ENCODE measurements around the gene TSFM.
A peak's percentile ranks its signal among the peaks of the same experiment; 100 is the strongest.

TSFM gene

DNA sequence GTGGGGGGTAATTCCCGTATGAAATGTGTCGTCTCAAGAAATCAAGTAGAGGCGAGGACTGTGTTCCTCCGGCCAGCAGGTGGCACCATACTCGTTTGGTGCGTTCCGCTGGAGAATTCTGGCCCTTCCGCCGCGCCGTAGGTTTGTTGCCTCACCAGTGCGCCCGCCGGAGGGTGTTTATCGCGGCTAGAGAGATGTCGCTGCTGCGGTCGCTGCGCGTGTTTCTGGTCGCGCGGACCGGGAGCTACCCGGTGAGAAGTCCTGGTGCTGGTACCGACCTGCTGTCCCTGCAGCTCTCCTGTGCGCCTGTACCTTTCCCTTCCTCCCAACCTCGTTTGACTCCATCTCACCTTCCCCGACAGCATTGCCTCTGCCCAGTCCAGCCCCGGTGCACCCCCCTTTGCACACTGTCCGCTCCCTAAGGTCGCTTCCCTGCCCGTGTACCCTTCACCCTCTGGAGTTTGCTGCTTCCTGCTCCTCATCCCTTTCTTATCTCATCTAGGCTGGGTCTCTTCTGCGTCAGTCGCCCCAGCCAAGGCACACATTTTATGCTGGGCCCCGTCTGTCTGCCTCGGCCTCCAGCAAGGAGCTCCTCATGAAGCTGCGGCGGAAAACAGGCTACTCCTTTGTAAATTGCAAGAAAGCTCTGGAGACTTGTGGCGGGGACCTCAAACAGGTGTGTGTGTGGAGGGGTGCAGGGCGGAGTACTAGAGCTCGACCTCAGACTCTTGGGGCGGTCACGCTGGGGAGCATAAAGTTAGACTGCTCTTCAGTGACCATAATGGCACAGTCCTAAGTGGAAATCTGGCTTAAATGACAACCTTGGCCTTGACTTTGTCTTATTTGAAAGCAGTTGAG lies at the start of gene TSFM:
TSFM (plus strand) TSS at position 180 of the 858 bp plus-strand sequence; CDS start at position 195, 15 bp downstream.
- peak; percentile 96 for DNase-seq (ENCODE audit: low read depth)

DNA sequence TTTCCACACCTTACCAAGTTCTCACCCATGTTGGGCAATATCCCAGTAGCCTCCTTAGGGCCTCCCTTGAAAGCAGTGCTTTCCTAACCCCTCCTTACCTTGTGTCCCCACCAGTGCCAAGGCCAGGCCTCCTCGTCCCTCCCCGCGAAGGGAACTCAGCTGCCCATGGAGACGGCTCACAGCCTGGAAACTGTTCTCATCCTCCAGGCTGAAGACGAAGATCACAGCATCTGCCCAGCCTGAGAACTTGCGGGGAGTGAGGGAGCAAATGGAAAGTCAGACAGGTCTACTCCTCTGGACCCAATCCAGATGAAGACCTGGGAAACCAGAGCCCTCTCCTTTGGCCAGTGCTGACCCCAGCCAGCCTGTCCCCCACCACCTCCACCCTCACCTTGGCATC lies 48.7 kb upstream of the TSFM start:
- DNase-seq (ENCODE audit: low read depth), result no peak

DNA sequence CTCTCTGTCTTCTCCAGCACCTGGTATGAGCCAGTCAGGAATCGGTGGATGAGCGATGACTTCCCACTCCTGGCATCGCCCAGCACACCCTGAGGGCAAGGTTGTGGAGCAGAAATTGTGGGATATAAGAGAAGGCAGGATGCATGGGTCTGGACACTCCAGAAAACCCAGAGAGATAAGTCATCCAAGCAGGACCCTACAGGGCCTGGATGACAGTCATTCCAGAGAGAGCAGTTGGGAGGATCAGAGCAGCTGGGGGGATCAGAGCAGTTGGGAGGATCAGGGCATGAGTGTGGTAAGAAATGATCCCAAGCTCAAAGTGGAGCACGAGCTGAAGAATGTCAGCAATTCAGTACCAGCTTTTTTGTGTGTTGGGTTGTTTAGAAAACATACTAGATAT lies 48.0 kb upstream of the TSFM start:
- DNase-seq (ENCODE audit: low read depth), result no peak

DNA sequence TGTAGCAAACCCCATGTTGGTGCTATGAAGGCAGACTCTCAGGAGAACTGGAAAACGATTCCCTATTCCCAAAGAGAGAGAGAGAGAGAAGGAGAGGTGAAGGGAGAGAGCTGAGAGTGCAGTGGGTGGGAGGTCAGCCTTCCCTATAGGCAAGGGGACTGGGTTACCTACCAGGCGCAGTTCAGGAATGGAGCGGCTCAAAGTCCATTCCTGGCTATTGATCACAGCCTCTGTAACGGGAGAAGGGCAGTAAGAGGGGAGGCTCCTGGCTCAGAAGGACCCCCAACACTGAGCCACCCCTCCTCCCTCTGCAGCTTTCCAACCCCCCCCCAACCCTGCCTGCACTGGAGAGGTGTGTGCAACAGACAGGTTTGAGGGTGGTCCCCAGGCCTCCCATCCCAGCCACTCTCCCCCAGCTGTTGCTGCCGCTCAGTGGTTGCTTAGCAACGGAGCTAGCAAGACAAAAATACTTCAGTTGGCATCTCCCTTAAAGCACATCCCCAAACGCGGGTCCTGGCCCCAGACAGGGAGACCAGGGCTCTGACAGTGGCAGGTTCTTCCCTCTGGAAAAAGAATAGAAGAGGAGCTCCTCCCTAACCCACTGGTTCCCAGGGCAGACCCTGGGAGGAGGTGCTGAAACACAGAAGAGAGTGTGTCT lies 47.3 kb upstream of the TSFM start:
- no peak for DNase-seq (ENCODE audit: low read depth)

DNA sequence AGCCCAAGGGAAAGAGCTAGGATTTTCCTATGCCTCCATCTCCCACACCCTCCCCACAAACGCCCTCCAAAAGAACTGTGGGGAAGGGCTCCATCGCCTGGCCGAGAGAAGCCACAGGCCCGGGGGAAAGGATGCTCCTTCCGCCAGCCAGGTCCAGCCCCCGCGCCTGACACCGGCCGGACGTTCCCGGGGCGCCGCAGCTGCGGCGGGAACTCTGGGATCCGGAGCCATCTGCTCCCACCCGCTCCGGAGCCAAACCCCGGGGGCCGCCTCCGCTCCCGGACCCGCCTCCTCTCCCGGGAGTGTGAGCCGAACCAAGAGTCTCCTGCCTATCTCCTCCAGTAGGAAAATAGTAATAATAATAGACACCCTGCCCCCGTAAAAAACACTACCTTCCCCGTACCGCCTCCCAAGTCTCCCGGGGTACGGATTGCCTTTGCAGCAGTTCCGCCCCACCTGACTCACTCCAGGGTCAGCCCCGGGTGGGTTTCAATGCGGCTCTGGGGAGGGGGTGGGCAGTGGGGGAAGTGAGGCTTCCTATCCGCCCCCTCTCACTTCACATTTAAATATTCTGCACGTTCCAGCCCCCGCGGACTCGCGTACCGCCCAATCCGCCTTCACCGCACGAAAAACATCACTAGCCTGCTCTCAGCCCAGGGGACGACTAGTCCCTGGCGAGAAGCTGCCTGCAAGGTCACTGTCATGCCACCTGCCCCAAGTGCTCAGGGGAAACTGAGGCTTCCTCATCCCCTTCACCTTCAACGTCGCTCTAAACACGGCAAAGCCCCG lies 46.4 kb upstream of the TSFM start:
- no peak for DNase-seq (ENCODE audit: low read depth)

DNA sequence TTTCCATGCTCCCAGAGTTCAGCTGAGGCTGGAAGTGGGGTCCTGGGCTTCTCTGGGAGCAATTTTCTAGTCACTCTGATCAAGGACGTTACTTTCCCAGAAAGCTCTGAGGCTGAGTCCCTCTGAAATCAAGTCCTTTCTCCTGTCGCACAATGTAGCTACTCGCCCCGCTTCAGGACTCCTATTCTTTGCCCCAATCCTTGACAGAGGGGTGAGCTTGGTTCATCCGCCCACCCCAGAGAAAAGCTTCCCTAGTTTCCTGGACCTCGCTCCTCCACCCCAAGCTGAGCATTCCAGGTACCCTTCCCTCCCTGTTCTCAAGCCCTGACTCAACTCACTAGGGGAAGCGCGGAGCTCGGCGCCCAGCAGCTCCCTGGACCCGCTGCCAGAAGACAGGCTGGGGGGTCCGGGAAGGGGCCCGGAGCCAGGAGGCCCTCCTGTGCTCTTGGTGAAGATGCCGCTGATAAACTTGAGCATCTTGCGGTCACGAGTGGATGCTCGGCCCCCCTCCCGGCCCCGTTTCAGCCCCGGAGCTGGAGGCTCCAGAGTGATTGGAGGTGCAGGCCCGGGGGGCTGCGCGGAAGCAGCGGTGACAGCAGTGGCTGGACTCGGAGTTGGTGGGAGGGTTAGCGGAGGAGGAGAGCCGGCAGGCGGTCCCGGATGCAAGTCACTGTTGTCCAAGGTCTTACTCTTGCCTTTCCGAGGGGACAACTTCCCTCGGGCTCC lies 45.7 kb upstream of the TSFM start:
- no peak for DNase-seq (ENCODE audit: low read depth)

DNA sequence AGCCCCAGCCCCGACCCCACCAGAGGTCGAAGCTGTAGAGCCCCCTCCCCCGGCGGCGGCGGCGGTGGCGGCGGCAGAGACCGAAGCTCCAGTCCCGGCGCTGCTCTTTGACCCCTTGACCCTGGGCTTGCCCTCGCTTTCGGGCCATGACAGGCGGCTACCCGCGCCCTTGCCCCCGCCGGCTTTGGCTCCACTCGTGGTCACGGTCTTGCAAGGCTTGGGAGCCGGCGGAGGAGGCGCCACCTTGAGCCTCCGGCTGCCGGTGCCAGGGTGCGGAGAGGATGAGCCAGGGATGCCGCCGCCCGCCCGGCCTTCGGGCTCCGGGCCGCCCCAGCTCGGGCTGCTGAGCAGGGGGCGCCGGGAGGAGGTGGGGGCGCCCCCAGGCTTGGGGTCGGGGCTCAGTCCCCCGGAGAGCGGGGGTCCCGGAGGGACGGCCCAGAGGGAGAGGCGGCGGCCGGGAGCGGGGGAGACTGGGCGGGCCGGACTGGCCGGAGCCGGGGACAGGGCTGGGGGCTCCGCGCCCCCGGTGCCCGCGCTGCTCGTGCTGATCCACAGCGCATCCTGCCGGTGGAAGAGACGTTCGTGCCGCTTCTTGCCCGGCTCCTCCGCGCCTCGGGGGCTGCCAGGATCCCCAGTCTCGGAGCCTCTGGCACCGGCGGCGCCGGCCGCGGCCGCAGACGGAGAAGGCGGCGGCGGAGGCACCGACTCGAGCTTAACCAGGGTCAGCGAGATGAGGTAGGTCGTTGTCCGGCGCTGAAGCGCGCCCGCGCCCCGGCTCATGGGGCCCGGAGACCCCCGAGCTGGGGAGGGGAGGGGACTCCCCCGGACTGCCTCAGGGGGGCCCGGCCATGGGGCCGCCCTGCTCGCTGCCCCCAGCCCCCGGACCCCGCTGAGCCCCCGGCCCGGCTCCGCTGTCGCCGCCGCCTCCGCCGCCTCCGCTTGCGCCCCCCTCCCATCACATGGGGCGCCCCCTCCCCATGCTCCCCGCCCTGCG lies 44.8 kb upstream of the TSFM start:
- no peak for DNase-seq (ENCODE audit: low read depth)

DNA sequence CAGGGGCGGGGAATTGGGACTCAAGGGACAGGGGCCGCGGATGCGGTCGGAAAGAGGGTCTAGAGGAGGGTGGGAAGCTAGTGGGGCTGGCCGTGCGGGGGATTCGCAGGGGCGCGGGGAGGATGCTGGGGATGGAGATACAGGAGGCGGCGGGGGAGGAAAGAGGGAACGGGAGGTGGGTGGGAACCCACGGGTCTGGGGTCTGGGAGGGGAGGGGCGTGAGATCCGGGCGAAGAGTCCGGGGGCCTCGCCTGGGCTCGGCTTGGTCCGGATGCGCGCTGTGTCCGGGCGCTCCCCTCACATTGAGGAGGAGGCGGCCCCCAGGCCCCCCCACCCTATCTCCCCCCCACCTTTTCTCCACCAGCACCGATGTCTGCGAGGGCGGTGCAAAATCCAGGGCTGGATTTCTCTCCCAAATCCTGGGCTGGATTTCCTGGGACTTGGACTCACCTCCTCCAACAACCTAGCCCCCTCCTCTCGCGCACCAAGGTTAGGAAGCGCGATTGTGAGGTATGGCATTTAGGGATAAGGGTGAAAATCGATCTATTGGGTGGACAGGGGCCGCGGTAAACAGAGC lies 43.8 kb upstream of the TSFM start, which contains the start of gene AGAP2:
AGAP2 (minus strand) TSS at position 82 of the 577 bp plus-strand sequence. CDS start 496 bp downstream, outside the sequence.
- no peak for DNase-seq (ENCODE audit: low read depth)

DNA sequence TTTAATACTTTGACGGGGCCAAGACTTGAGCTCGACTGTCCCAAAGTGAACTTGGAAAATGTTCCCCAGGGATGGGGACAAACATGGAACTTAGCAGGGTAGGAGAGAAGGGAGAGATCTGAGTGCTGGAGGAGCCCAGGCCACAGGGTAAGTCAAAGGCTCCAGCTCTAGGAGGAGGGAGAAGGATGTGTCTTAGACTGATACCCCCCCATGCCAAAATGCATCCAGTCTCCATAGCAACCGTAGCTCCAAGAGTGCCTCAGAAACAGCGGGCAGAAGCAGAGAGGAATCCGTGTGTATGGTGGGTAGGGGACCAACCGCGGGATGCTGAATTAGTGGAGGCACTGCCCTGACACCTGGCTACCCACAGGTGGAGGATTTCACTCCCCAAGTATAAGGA lies 43.2 kb upstream of the TSFM start:
- DNase-seq (ENCODE audit: low read depth), result no peak

DNA sequence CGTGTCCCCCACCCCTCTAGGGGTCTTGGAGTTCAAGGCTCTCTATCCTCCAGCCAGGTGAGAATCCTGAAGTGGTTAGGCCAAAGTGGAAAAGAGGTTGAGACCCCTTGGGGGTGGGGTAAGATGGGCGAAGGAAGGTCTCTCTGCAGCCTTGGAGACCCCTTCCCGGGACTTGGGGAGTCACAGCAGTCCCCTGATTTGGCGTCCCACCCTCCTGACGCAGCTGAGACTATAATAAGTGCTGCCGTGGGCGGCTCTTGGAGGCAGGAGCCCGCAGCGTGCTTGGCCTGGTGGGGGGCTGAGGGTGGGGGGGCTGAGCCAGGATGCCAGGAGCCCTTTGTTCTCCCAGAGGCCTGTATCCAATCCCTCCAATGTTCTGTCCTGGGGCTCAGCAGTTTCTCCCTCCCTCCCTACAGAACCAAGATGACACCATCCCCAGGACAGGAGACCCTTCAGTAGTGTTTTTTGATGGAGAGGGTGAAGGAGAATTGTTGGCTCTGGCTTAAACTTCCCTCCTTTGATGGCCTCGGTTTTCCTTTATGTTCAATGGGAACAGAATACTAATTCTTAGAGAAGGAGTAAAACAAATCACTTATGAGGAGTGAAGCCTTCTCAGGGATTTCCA lies 42.6 kb upstream of the TSFM start:
- no peak for DNase-seq (ENCODE audit: low read depth)

DNA sequence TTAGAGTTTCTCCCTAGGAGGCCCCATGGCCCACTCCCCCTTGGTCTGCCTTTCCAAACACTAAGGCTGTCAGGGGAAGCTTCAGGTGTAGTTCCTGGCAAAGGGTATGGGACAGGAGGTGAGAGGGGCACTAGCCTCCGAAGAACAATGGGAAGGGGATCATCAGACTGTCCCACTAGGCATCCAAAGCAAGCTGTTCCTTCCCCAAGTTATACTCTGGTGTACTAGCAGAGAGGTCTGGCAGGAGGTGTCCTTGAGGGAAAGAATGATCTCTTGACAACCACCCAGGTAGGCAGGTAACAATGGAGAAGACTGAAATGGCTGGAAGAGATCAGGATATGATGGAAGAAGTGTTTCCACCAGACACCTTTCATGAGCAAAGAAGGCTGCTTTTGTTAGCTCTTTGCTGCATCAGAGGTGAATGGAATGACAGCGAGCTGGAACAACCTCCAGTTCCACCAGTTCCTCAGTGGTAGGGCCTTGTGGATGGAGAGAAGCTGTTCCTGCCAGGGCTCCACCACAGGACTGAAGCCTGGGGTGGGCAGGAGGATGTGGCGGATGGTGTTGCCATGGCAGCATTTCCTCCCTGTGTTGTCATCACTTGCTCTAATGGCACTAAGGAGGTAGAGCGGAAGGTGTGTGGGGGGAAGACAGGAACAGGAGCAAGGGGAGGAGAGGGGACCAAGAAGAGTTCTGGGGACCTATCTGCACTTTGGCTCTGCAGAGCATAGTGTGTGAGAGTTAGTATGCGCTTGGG lies 41.8 kb upstream of the TSFM start:
- peak; percentile 59 for DNase-seq (ENCODE audit: low read depth)

DNA sequence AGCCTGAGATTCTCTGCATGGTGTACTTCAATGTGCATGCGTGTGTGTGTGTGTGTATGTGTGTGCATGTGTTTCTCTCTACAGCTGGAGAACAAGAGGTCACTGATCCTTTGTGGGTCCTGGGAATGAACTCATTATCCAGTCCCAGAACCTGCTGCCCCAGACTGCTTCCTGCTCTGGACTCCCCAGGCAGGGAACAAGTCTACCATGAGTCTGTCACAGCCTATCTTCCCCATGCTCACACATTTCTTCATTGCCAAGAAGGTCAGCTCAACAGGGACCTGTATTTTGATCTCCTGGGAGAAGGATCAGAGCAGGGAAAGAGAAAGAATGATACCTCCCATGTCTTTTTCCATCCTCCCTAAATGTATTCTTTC lies 41.2 kb upstream of the TSFM start:
- no peak for DNase-seq (ENCODE audit: low read depth)

DNA sequence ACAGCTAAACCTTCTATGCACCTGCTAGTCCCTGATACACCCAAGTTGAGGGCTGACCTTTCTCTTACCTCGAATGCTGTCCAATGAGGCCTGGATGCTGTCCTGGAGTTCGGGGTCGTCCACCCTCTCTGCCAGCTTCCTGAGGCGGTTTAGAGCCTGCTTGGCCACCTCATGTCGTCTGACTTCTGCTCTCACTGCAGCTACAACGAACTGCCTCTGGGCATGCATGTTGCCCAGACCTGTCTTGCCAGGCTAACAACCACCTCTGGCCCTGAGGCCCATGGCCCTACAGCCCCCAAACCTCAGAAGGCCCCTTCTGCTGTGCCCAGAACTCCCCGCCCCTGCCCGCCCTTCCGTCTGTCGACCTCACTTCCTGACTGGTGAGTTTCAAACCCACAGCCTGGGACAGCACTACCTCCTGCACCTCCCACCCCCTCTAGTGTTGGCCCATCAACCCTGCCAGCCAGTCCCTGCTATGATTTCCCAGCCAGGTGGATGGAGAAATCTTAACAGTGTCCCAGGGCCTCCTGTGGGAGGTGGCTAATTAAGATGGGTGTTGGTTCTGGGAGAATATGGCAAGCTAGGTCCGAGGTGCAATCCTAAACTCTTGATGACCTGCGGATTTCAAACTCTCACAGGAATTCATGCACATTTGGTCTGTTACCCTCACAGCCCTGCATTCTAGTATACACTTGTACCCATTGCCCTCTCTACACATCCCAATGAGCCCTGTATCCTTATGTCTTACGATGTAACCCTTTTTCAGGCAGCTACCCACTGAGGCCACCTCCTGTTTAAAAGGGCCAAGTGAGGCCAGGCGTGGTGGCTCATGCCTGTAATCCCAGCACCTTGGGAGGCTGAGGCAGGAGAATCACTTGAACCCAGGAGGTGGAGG lies 40.5 kb upstream of the TSFM start:
- peak; percentile 65 for DNase-seq (ENCODE audit: low read depth)

DNA sequence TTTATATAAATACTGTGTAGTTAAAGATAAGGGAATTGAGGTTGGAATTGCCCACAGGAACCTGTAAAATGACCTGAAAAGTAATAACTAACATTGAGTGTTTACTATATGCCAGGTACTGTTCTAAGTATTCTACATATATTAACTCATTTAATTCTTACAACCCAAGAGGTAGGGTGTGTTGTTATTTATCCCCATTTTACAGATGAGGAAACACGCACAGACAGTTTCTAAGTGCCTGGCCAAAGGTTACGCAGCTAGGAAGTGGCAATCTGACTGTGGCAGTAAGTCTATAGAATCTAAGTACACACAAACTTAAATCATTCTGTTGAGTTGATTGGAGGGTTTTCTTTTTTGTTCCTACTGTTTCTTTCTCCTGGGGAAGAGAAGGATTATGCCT lies 38.8 kb upstream of the TSFM start:
- DNase-seq (ENCODE audit: low read depth), result no peak

DNA sequence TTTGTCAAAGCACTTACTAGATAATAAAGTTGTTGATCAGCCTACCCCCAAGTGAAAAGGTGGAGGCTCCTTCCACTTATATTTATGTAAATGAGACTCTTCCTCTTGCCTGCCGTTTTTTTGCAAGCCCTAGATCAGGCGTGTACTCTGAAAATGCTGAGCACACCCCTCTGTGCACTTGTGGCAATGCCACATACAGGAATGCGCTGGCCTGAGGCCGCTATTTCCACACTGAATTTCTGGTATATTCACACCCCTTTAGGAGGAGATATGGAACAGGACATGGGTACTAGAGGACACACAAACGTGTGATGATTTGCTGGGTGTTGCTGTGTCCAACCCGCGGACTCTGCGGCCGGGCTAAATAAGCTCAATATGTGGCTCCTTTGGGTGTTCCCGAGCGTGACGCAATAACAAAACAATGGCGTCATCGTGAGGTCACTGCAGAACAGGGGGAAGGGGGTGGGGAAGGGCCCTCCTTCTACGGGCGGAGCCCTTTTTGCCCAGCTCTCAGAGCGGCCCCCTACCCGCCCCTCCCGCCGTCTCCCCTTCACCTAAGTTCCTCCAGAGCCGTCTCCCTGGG lies 38.3 kb upstream of the TSFM start:
- peak; percentile 54 for DNase-seq (ENCODE audit: low read depth)

DNA sequence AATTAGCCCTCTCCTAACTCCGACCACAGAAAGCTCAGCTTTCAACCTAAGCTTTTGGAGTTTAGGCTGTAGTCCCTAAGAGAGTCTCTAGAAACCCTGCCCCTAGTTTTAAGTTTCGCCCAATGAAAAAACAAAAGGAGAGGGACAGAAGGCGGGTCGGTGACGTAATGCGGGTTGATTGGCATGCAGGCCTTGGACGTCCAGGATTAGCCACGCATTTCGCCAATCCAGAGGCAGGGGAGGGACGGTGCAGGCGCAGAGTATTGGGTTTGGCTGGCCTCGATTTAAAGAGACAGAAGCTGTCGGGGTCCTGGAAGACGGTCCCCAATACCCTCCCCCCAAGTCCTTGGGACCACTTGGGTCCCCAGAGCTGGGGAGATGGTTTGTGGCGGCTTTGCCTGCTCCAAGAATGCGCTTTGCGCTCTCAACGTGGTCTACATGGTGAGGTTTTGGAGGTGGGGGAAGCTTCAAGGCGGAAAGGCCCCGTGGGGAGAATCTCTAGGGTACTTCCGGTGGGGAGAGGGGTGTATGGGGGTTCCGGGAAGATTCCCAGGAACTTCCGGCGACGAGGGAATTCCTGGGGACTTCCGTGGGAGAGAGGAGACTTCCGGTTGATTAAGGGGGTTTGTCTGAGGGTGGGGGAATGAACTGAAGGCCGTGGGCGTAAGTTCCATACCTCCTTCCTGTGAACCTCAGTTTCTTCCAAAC lies 37.7 kb upstream of the TSFM start, which contains the start of gene TSPAN31:
TSPAN31 (plus strand) TSS at position 263 of the 708 bp plus-strand sequence; CDS start at position 379, 116 bp downstream.
- DNase-seq (ENCODE audit: low read depth), result peak; percentile 89

DNA sequence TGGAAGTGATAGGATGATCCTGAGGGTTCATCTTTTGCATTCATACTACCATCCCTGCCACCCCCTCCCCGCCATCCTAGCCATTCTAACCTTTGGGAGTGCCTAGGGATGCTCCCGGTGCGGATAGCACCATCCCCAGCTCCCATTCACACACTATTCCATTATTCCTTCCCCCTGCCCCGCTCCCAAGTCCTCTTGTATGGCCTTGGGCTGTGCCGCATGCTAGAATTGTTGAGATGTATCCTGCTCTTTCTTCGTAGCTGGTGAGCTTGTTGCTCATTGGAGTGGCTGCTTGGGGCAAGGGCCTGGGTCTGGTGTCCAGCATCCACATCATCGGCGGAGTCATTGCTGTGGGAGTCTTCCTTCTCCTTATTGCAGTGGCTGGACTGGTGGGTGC lies 37.1 kb upstream of the TSFM start:
- DNase-seq (ENCODE audit: low read depth), result no peak
